Fibroblast of peridontal ligament (primary cell): ENCODE data around the gene SNX4.
"Not testable (repeated sequence)": the region's sequence is repeated elsewhere in the genome, so short reads cannot be mapped to it uniquely, and the experiment has no call there.

ENCODE experiments used
- DNase-seq: peaks from one replicate; pipeline ENCODE4 v3.0.0-alpha.2; 2010; ENCODE audit errors: extremely low read depth

The SNX4 gene

DNA sequence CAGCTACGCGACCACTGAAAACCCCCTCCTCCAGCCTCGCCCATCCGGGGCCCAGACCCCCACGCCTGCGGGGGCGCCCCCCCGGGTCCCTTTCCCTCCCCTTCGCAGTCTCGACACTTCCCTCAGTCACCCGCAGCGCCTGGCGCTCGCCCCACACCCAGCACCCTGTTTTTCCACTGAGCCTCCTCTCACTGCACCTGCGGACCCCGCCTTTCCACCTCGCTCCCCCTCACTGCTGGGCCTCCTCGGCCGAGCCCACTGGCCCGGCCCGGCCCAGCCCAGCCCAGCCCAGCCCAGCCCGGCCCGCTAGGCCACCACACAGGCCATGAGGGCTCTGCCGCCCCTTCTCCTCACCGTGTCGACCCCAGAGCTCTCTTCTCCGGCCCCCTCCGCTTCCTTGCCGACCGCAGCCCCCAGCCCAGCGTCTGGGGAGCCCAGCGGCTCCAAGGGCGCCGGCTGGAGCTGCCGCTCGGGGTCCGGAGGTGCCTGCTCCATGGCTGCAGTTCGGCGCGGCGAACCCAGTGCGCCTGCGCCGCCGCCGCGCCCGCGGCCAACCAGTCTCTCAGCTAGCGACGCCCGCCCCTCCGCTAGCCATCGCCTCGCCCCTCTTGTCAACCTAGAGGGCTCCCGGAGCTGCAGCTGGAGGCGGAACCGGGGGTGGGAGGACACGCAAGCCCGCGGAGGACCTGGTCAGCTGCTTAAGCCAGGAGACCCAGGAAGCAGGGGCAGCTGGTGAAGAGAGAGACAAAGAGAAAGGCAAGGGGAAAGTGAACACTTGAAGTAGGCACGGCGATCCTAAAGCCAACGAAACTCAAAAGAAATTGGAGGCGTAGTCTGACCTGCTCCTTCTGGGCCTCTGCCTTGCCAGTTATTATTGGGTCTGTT, at the start of gene SNX4:
SNX4 (minus strand) TSS at position 525 of the 885 bp plus-strand sequence; CDS start at position 495, 30 bp downstream.
- DNase-seq = peak; percentile 91

DNA sequence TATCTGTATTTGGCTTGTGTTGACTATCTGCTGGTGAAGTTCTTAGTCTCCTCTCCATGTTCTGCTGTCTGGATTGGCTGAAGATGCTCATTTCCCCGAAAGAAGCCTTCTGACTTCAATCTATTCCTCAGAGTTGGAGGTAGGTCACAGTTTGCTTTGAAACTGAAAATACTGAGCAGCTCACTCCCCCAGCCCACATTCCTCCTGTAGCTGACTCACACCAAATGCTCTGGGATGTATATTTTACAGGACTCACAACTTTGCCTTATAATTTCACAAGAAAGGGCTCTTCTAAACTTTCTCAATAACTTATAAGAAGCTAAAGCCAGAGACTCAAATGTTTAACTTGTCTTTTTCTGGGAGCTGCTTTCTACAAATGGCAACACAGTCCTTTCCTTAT, 36.3 kb upstream of the SNX4 start:
- peak; percentile 66 for DNase-seq

DNA sequence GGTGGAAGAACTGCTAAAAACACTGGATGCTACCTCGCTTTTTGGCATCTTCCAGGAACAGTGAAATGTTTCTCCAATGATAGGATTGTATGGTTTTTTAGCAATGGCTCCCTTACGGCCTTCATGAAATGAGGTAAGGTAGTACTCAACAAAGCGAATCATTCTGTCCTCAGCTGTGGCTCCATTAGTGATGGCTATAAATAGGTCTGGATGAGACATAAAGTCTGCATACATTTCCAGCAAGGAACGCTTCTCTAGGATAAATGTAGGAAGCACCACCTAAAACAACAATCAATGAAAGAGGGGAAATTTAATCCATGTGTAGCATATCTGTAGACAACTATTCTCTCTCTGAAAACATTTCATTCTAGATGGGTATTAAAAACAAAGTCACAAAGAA, 32.4 kb upstream of the SNX4 start:
- DNase-seq = no peak

DNA sequence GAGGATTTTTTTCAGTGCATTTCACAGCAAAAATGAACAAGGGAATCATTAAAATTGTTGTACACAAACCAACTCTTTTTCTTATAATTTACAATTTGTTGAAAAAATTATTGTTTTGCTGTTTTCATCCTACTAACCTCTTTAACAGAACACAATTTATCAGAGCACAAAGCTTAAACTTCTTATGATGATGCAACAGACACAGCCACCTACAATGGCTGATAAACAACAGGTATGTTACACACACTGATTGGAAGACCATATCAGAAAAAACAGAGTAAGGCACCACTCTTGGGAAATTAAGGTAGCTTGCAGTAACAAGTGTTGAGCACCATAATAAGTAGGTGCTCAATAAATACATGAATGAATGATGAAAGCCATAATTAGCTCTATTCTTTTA, 8.9 kb upstream of the SNX4 start:
- no peak for DNase-seq

DNA sequence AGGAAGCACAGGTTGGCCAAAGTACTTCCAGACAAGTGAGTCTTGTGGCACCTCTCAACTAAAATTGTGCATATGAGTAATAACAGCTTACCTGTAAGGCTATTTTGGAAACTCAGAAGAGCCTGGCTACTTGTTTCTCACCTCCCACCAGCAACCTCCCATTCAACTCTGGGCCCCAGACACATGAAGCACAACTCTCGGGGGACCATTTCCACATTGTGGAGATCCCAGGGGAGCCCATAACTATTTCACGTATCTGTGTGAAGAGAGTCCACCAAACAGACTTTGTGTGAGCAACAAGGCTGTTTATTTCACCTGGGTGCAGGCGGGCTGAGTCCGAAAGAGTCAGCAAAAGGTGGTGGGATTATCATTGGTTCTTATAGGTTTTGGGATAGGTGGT, 5.2 kb upstream of the SNX4 start:
- DNase-seq = no peak

DNA sequence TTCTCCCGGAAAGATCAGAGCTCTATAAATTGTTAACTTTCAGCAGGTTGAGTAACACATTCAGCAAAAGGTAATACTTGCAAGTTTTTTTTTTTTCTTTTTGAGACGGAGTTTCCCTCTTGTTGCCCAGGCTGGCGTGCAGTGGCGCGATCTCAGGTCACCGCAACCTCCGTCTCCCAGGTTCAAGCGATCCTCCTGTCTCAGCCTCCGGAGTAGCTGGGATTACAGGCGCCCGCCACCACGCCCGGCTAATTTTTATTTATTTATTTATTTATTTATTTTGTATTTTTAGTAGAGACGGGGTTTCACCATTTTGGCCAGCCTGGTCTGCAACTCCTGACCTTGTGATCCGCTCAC, 539 bp upstream of the SNX4 start:
- not testable (repeated sequence) for DNase-seq

DNA sequence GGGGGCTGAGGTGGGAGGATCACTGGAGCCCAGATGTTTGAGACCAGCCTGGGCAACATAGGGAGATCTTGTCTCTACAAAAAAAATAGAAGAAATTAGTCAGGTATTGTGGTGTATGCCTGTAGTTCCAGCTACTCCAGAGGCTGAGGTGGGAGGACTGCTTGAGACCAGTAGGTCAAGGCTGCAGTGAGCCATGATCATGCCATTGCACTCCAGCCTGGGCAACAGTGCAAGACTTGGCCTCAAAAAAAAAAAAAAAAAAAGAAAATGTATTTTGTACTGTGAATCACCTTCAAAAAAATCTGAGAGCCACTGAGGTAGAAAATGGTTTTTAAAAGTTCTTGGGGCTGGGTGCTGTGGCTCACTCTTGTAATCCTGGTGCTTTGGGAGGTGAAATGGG, 4.6 kb downstream of the SNX4 start:
- DNase-seq = no peak

DNA sequence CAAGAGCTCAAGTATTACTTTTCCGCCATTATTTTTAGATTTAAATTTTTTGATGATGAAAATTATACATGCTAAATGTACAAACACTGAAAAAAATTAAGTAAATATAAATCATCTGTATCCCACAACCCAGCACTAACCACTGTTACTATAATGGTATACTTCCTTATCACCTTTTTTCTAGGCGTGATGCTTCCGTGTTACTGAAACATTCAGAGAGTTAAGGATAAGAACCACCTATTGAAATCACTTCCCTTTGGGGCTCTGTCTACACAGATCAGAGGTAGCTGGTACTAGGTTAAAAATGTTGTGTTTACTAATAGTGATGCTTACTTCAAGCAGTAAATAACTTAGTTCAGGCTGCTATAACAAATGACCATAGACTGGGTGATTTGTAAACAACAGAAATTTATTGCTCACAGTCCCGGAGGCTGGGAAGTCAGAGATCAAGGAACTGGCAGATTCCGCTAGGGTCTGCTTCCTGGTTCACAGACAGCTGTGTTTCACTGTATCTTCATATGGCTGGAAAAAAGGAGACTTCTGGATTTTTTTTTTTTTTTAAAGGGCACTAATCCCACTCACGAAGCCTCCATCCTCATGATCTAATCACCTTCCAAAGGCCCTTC, 6.4 kb downstream of the SNX4 start:
- DNase-seq = no peak

DNA sequence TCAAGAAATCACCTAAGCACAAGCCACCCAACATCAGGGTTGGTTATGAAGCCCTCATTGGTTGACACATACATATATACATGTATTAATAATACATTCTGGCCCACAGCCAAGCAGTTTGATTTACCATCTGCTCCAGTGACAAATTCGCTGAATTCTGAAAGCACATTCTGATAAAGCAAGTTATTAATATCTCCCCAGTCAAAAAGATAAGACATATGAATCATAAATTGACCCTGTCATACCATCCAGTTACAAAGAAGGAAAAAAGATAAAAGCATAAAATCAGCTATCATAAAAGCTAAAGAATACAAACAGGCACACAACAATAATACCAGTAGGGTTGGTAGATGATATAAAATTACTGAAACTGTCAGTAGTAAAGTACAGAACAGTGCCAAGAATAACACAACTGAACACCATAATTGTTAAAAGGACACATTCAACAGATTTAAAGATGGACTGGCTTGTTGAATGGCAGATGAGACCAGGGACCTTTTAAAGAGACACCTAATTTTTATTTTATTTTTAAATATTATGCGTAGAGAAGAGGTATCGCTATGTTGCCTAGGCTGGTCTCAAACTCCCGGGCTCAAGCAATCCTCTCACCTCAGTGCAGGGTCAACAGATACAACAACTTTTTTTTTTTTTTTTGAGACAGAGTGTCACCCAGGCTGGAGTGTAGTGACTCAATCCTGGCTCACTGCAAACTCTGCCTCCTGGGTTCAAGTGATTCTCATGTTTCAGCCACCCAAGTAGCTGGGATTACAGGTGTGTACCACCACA, 7.7 kb downstream of the SNX4 start:
- DNase-seq = peak; percentile 34

DNA sequence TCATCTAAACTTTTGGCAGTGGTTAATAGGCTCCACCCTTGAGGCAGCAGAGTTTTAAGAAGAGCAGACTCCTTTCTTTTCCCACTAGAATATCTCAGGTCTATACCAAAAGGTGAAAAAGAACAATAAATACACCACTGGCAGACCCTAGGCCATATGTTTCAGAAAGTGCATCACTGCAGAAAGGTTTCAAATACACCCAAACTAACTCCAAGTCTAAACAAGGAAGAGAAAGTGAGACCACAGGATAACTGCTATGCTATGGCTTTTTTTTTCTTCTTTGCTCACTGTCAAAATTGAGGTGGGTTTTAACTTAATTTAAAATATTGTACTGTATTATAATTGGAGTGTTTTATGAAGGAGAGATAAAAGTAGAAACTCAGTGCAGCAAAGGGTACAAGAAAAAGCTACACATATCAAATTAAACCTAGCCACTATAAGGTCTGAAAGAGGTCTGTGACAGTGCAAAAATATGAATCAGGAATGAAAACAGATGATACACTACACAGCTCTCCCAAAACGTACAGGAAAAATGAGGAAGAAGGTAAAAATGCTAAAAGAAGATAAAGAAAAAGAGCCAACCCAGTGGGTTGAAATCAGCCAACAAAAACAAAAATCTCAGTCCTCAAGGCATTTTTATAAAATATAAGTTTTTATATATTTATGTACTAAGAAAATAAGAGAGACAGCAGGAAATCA, 8.4 kb downstream of the SNX4 start:
- peak; percentile 4 for DNase-seq

DNA sequence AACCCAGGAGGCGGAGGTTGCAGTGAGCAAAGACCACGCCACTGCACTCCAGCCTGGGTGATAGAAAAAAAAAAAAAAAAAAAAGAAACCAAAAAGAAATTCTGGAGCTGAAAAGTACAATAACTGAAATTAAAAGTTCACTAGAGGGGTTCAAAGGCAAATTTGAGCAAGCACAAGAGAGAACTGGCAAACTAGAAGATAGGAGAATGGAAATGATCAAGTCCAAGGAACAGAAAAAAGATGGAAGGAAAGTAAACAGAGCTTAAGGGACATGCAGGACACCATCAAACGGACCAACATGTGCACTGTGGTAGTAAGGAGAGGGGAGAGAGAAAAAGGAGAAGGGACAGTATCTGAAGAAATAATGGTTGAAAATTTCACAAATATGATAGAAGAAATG, 12.9 kb downstream of the SNX4 start:
- DNase-seq = no peak

DNA sequence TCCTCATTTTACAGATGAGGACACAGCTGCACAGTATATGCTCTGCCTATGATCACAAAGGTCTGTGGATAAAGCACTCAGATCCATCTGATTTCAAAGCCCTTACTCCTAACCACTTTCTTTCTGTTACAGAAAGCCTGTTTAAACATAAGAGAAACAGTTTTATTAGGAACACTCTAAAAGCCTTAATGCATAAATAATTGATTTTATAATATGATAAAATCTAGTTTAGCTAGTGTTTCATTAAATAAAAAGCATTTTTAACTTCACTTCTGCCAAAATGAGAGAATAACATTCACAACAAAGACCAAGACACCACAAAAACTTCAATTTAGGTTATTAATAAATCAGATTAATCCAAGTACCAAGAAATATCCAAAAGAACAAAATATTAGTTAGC, 21.4 kb downstream of the SNX4 start:
- no peak for DNase-seq

DNA sequence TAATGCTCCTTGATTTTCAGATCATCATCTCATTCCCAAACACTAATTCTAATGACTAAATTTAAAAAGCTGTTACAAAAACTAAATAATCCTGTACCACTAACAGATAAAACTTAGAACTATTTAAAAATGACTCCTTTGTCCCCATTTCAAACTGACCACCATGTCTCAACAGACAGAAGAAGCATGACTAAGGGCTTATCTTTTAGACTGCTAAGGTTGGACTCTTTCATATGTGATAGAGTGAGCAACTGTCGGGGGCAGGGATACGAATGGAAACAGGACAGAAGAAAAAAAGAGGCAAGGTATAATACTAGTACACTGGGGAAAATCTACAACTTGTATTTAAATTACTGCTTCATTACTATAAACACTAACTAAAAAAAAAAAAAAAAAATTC, 23.3 kb downstream of the SNX4 start:
- no peak for DNase-seq

DNA sequence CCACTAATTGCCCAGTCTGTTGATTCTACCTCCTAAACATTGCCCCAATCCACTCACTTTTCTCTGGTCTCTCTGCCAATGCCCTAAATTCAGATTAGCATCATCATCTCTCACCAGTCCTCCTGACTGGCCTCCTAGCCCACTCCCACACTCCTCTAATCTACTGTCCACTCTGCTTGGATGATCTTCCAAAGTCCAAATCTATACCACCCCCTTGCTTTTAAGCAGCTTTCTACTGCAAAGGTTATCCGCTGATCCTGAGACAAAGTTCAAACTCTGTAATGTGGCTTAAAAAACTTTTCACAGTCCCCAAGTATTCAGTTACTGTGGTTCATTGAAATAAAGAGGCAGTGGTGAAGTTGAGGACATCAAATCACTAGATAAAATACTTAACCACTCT, 37.6 kb downstream of the SNX4 start:
- DNase-seq = no peak

DNA sequence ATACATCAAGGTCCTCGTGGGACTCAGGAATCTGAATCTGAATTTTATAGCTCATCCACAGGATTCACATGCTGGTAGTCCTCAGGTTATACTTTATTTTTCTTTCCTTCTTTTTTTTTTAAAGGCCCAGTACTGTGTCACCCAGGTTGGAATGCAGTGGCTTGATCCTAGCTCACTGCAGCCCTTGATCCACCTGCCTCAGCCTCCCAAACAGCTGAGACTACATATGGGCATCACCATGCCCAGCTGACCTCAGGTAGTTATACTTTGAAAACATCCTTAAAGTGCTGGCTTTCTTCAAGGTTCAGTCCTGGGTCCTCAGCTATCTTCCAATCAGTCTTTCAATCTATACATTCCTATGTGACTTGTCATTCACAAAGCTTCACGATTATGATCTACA, 38.2 kb downstream of the SNX4 start:
- no peak for DNase-seq

DNA sequence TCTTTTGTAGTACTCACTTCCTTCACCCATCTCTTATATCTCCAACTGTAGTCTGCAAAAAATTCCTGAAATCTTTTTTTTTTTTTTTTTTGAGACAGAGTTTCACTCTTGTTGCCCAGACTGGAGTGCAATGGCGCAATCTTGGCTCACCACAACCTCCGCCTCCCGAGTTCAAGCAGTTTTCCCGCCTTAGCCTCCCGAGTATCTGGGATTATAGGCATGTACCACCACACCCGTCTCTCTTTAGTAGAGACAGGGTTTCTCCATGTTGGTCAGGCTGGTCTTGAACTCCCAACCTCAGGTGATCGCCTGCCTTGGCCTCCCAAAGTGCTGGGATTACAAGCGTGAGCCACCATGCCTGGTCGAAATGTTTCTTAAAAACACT, 38.6 kb downstream of the SNX4 start:
- not testable (repeated sequence) for DNase-seq

DNA sequence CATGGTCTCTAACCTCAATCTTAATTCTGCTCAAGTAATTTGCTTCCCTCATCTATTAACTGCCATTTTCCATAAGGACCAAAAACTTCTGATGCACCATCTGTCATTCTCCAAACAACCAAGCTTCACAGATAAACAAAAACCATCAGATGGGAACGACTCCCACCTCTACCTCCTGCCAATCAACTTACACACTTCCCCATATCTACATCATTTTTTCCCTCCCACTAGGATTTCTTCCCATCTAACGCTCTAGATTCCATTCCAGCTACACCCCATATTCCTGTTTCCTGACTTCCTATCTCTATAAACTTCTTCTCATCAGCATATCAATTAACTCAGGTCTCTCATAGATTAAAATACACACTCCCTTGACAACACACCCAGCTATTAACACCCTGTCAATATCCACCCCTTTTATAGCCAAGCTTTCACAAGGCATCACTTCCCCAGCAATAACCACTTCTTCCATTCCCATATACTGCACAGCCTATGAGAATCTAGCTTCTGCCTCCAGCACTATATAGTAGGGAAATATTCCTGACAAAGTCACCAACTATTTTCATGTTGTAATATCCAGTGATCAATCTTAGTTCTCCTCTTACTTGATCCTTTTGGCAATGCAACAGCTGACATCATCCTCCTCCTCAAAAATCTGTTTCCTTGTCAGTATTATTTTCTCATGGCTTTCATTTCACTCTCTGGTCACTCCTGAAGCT, 39.2 kb downstream of the SNX4 start:
- DNase-seq = peak; percentile 73

DNA sequence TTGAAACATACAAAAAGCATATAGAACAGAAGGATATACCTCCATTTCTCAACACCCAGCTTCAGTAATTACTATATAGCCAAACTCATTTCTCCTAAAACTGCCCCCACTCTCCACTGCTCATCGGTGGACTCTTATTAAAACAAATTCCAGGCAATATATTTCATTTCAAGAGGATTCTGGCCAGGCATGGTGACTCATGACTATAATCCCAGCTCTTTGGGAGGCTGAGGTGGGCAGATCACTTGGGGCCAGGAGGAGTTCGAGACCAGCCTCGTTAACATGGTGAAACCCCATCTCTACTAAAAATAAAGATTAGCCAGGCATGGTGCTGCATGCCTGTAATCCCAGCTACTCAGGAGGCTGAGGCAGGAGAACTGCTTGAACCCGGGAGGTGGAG, 40.9 kb downstream of the SNX4 start:
- DNase-seq = no peak

DNA sequence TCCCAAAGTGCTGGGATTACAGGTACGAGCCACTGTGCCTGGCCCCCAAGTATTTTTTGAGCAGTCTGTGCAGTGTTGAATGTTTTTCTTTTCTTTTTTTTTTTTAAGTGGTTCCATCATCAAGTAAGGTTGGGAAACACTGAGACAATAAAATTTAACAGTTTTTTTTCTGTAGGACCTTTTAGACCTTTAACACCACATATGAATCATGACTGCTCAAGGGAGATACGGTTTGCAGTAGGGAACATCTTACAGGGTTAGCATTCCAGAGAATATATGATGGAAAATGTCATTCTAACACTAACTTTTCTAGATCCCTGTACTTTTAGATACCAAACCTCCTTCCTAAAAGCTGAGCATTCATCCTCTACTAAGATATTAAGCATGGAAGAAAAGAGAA, 41.7 kb downstream of the SNX4 start:
- peak; percentile 9 for DNase-seq

DNA sequence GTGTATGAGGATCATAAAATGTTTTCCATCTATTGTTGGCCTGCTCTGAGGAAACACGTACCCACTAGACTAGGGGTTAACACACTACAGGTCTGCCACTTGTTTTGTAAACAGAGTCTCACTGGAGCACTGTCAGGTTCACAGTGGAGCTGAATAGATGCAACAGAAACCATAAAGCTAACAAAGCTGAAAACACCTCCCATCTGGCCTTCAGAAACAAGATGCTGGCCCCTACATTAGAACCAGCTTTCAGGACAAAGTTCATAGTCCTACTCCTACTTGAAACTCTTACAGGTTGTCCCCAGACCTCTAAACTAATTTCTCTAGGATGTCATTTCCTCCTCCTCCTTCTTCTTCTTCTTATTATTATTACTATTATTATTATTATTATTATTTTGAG, 42.3 kb downstream of the SNX4 start:
- no peak for DNase-seq

DNA sequence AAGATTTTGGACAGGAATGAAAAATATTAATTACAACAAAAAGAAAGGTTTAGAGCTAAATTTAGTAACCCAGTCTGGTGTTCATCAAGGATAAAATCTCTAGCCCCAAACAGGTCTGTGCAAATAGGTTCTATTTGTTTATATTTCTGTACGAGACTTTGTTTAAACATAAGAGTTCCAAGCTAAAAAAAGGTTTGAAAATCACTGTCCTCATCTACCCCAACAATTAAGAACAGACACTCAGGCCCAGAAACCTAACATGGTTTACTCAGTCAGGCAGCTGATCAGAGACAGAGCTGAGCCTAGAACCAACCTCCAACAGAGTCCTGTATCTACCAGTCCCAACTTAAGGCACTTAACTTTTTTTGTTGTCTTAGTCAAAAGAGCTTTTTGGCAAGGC, 49.3 kb downstream of the SNX4 start:
- DNase-seq = no peak
